GM12891 (cell line): Measurements from ENCODE around the gene RCC2.
"Not testable (repeated sequence)": the region's sequence is repeated elsewhere in the genome, so short reads cannot be mapped to it uniquely, and the experiment has no call there.

Source experiments
- DNase-seq: peaks from one replicate; pipeline ENCODE4 v3.0.0; 2011; ENCODE audit warnings: low spot score; ENCODE audit not compliant: insufficient read length
- FAIRE-seq: peaks from 2 replicates; lab custom pipeline; 2011; peaks lifted over from hg19 to GRCh38; lab: Jason Lieb, UNC
- PAX5 ChIP-seq: IDR thresholded peaks from 2 replicates; pipeline ENCODE4 v1.6.1; 2011; ENCODE audit warnings: low read length, moderate library complexity, mild to moderate bottlenecking; ENCODE audit not compliant: insufficient read depth, severe bottlenecking
- POLR2A ChIP-seq: IDR thresholded peaks from 2 replicates; pipeline ENCODE4 v1.6.1; 2011; ENCODE audit warnings: low read depth, low read length, control low read depth
- POLR2AphosphoS5 ChIP-seq: IDR thresholded peaks from 2 replicates; pipeline ENCODE4 v1.6.1; 2011; ENCODE audit warnings: low read depth, low read length, control low read depth
- POU2F2 ChIP-seq: IDR thresholded peaks from 2 replicates; pipeline ENCODE4 v1.6.1; 2011; ENCODE audit warnings: low read depth, mild to moderate bottlenecking, control low read depth, low read length, moderate library complexity
- SPI1 ChIP-seq: IDR thresholded peaks from 2 replicates; pipeline ENCODE4 v1.6.1; 2011; ENCODE audit warnings: low read depth, low read length, control low read depth
- TAF1 ChIP-seq: IDR thresholded peaks from 2 replicates; pipeline ENCODE4 v1.6.1; 2011; ENCODE audit warnings: low read depth, low read length, control low read depth

RCC2 gene

DNA sequence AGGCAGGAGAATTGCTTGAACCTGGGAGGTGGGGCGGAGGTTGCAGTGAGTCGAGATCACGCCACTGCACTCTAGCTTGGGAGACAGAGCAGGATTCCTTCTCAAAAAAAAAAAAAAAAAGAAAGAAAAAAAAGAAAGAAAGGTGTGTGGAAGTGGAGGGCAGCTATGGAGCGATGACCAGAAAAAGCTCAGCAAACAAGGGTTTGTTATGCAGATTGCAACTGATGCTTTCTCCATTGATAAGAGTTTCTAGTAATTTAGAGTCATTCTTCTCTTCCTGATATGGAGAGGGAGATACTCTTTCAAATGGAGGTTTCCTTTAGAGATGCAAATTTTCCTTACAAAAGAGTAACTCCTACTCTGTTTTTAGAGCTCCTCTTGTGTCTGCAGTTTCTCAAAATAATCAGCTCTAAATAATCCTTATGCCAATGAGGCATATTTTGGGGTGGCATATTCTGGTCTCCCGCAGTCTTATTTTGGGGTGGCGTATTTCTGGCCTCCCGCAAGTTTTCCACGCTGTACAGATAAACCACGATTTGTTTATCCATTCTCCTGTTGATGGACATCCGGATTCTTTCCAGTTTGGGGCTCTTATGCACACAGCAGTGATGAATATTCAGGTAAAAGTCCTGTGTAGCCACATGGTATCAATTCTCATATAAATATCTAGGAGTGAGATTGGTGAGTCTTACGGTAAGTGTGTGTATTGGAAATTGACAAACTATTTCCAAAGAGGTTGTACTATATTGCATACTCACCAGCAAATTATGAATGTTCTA is 30.7 kb upstream of the RCC2 start:
- no peak for FAIRE-seq
- DNase-seq = no peak
- TF ChIP-seq POLR2AphosphoS5 = no peak
- no peak for TF ChIP-seq TAF1
- TF ChIP-seq POLR2A = no peak
- TF ChIP-seq SPI1 = no peak
- no peak for TF ChIP-seq POU2F2
- TF ChIP-seq PAX5 = no peak

- not testable (repeated sequence) for DNase-seq, FAIRE-seq
Observed at GRCh38 chr1:17468357-17469265, 29.1 kb upstream of the RCC2 start.

- FAIRE-seq (no peak), DNase-seq (no peak)
- TF ChIP-seq POU2F2 = no peak
- TF ChIP-seq SPI1 = no peak
- no peak for TF ChIP-seq POLR2AphosphoS5
- TF ChIP-seq TAF1 = no peak
Observed at GRCh38 chr1:17466359-17466758, 26.9 kb upstream of the RCC2 start.

DNA sequence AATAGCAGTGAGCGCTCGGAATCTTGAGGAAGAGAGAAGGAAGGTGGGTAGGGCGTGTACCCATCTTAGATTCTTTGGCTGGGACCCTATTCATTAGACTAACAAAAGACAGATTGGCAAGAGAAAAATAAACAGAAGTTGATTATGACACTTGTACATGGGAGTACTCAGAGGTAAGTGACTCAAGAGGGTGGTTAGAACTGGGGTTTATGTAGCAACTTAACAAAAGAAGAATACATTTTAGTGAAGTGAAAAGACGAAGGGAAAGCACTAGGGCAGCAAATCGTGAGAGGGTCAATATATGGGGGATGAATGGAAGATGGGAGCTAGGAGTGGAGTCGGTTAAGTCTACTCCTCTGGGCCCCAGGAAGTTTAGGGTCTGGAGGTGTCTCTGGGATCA is 25.8 kb upstream of the RCC2 start:
- FAIRE-seq (no peak), DNase-seq (no peak)

GRCh38 chr1:17463991-17464390 is 24.5 kb upstream of the RCC2 start:
- DNase-seq = no peak
- no peak for TF ChIP-seq POU2F2
- TF ChIP-seq POLR2A = no peak
- TF ChIP-seq SPI1 = no peak
- no peak for TF ChIP-seq PAX5
- no peak for TF ChIP-seq TAF1
- no peak for FAIRE-seq

More for the DNA sequence above, 25.8 kb upstream of the RCC2 start:
- TF ChIP-seq POLR2A (no peak), TAF1 (no peak), SPI1 (no peak), POLR2AphosphoS5 (no peak), PAX5 (no peak), POU2F2 (no peak)

DNA sequence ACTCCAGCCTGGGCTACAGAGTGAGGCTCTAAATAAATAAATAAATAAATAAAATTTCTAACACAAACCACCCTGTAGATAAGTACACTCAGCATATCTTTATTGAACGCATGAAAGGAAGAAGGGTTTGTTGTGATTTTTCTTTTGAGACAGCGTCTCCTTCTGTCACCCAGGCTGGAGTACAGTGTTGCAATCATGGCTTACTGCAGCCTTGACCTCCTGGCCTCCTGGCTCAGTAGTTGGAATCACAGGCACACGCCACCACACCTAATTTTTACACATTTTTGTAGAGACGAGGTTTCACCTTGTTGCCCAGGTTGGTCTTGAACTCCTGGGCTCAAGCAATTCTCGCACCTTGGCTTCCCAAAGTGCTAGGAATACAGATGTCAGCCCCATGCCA is 23.2 kb upstream of the RCC2 start:
- no peak for FAIRE-seq
- TF ChIP-seq POLR2A = no peak
- TF ChIP-seq TAF1 = no peak
- TF ChIP-seq POLR2AphosphoS5 = no peak
- no peak for TF ChIP-seq POU2F2
- no peak for TF ChIP-seq PAX5
- no peak for TF ChIP-seq SPI1
- DNase-seq = no peak

DNA sequence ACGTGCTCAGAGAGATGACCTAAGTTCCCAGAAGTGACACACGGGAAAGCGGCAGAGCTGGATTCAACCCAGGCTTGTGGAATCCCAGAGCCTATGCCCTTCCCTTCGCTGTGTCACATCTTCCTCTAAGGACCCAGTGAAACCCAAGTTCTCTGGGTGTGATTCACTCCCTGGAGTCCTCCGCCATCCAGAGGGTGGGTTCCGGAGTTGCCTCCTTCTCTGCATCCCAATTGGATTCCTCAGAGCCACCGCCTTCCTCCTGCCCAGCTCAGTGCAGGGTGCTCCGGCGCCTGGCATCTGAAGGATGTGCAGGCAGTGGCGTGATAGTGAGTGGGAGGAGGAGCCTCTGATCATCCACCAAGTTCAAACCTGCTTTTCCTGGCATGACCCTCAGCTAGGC is 20.7 kb upstream of the RCC2 start:
- FAIRE-seq (no peak), DNase-seq (no peak)
- no peak for TF ChIP-seq POU2F2
- no peak for TF ChIP-seq TAF1
- TF ChIP-seq PAX5 = no peak
- no peak for TF ChIP-seq SPI1
- TF ChIP-seq POLR2A = no peak
- TF ChIP-seq POLR2AphosphoS5 = no peak

- DNase-seq (no peak), FAIRE-seq (no peak)
- TF ChIP-seq TAF1 = no peak
- TF ChIP-seq PAX5 = no peak
- TF ChIP-seq POLR2AphosphoS5 = no peak
Observed at GRCh38 chr1:17458794-17459193, 19.3 kb upstream of the RCC2 start.

DNA sequence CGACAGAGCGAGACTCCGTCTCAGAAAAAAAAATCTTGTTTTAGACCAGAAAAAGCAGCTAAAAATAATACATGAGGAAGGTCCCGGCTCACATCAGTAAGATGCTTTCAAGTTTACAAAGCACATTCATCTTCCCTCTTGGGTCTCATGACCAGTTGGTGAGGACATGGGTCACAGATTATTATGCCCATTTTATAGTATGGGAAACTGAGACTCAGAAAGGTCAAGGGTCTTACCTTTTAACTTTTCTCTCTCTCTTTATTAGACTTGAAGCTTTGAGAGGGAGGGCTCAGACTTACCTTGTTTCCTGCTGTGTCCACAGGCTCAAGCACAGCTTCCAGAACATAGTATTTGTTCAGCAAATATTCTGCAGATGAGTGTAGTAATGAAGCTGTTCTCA is 13.2 kb upstream of the RCC2 start:
- FAIRE-seq (no peak), DNase-seq (no peak)
- TF ChIP-seq POLR2AphosphoS5 = no peak

GRCh38 chr1:17452203-17452602 is 12.7 kb upstream of the RCC2 start:
- not testable (repeated sequence) for FAIRE-seq, DNase-seq

- no peak for DNase-seq
- FAIRE-seq = no peak
- no peak for TF ChIP-seq POLR2A
- TF ChIP-seq PAX5 = no peak
- no peak for TF ChIP-seq TAF1
- TF ChIP-seq POLR2AphosphoS5 = no peak
- no peak for TF ChIP-seq POU2F2
- TF ChIP-seq SPI1 = no peak
Observed at GRCh38 chr1:17451731-17452130, 12.3 kb upstream of the RCC2 start.
